Ureter (tissue), 1 donor: Measurements from ENCODE around the gene NUTM2F. TPM values are rescaled to one million over a fixed set of nuclear protein-coding genes. Genes with fewer than 3 reads are reported as not detected.
"Not testable (repeated sequence)": the region's sequence is repeated elsewhere in the genome, so short reads cannot be mapped to it uniquely, and the experiment has no call there.

Experiments
- DNase-seq: peaks from one replicate; pipeline ENCODE4 v3.0.0-alpha.2; 2020; ENCODE audit warnings: low spot score
- total RNA-seq: library from RNA; stranded (reverse); gene quantifications from one replicate; pipeline ENCODE4 v1.2.4, GENCODE V29; 2023
- donor health status: DM: yes; HTN: yes; CAD: no.

Gene NUTM2F, protein sequence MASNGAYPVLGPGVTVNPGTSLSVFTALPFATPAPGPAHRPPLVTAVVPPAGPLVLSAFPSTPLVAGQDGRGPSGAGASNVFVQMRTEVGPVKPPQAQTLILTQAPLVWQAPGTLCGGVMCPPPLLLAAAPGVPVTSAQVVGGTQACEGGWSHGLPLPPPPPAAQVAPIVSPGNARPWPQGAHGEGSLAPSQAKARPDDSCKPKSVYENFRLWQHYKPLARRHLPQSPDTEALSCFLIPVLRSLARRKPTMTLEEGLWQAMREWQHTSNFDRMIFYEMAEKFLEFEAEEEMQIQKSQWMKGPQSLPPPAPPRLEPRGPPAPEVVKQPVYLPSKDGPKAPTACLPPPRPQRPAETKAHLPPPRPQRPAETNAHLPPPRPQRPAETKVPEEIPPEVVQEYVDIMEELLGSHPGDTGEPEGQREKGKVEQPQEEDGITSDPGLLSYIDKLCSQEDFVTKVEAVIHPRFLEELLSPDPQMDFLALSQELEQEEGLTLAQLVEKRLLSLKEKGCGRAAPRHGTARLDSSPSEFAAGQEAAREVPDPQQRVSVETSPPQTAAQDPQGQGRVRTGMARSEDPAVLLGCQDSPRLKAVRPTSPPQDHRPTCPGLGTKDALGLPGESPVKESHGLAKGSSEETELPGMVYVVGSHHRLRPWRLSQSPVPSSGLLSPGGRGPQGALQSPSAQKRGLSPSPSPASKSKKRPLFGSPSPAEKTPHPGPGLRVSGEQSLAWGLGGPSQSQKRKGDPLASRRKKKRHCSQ
- not detected for total RNA-seq

DNA sequence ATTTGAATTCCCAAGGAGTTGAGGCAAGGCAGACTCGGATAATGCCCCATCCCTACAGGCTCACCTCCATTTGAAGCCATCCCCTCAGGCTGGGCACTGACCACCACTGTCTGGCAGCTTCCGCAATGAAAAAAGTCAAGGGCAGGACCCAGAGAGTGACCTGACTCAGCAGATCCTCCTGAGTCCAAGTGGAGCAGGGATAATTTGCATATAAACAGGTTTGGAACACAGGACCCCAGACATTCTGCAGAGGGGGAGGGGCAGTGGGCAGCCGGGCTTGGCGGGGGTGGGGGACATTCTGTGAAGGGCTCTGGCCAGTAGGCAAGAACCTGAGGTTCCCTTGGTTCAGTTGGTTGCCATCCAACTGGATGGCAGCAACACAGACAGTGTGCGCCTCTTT lies at the start of gene NUTM2F:
Gene NUTM2F (minus strand): TSS at position 101 of the 400 bp plus-strand sequence. CDS start 21 bp downstream, at position 80.
- DNase-seq = not testable (repeated sequence)

GRCh38 chr9:94375197-94375596 lies 46.8 kb upstream of the NUTM2F start:
- not testable (repeated sequence) for DNase-seq

- peak; percentile 89 for DNase-seq
These were observed 46.0 kb upstream of the NUTM2F start for GRCh38 chr9:94374176-94375056.

GRCh38 chr9:94373779-94374175 lies 45.3 kb upstream of the NUTM2F start:
- DNase-seq = not testable (repeated sequence)

GRCh38 chr9:94370266-94370665 lies 41.8 kb upstream of the NUTM2F start:
- DNase-seq = not testable (repeated sequence)

- not testable (repeated sequence) for DNase-seq
These were observed 35.7 kb upstream of the NUTM2F start for GRCh38 chr9:94364093-94364614.

GRCh38 chr9:94357158-94357557 lies 28.7 kb upstream of the NUTM2F start:
- not testable (repeated sequence) for DNase-seq

GRCh38 chr9:94351901-94352723 lies 23.7 kb upstream of the NUTM2F start:
- not testable (repeated sequence) for DNase-seq

GRCh38 chr9:94348754-94349153 lies 20.3 kb upstream of the NUTM2F start:
- not testable (repeated sequence) for DNase-seq

GRCh38 chr9:94347451-94347850 lies 19.0 kb upstream of the NUTM2F start:
- not testable (repeated sequence) for DNase-seq

DNA sequence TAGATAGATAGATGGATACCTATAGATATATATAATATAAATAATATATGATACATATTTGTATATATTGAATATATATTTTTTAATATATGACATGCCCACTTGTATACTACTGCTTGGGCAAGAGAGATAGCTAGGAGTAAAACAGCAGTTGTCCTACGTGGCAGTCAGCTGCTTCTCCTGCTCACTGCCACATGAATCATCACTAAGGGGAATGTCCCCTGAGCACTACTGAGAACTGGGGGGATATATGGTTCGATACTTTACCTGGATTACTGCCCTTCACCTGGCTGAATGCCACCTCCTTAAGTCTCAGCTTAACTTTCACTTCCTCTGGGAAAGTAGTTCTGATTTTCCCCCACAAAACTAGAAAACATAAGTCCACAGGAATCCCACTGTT lies 13.3 kb upstream of the NUTM2F start:
- not testable (repeated sequence) for DNase-seq

- DNase-seq = not testable (repeated sequence)
These were observed 12.3 kb upstream of the NUTM2F start for GRCh38 chr9:94340750-94341149.

GRCh38 chr9:94339657-94340056 lies 11.2 kb upstream of the NUTM2F start:
- not testable (repeated sequence) for DNase-seq

DNA sequence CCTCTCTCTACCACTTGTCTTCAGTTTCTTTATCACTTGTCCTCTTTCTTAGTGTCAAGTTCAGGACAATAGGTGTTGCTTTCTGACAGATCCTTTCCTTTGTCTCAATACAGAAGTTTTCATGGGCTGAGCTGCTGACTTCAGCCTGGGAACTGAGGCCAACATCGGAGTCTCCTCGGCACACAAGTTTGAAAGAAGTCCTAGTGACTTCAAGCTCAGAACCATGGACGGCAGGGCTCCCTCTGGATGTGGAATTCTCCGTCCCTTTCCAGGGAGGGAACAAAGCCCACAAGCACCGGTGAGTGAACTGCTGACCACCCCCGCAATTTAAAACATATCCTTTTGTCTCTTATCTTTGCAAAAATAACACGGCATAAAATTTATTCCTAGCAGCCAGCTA lies 10.3 kb upstream of the NUTM2F start:
- not testable (repeated sequence) for DNase-seq

DNA sequence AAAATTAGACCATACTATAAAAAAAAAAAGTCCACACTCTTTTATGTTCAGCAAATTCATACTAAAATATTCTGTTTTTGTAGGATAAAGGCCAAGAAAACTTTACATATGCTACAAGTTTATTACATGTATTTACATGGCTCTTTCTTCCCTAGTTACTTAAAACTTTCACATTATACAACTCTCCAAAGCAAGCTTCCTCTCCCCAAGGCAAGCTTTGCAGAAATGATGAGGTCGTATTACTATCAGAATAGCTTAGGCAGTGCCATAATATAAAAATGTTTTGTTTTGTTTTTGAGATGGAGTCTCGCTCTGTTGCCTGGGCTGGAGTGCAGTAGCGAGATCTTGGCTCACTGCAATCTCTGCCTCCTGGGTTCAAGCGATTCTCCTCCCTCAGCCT lies 8.0 kb upstream of the NUTM2F start:
- not testable (repeated sequence) for DNase-seq

- not testable (repeated sequence) for DNase-seq
These were observed 2.9 kb downstream of the NUTM2F start for GRCh38 chr9:94325583-94325982.

DNA sequence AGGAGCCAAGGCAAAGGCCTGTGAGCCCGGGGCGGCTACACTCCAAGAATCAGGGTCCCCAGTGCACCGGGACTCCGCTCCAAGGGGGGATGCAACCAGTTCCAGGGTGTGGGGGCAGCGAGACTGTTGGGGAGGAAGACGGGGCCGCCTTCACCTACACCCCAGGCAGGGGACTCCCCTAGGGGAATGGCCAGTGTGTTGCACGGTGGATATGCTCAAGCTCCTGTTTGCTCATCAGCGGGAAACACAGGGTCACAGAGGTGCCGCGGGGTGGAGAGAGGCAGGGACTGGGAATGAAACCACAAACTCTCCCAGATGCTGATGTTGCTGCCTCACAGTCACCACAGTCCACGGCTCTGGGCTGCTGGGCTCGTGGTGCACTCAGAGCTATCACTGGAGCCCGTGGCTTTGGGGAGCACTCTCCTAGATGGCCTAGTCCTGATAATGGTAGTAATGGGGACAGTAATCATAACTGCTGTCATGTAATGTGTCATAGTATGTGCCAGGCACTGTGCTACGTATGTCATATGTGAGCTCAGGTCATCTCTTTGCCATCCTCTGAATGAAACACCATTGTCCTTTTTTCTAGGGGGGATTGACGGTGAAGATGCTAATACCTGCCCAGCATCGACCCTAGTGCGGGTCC lies 5.2 kb downstream of the NUTM2F start:
- DNase-seq = not testable (repeated sequence)

GRCh38 chr9:94322342-94322940 lies 6.0 kb downstream of the NUTM2F start:
- DNase-seq = not testable (repeated sequence)

DNA sequence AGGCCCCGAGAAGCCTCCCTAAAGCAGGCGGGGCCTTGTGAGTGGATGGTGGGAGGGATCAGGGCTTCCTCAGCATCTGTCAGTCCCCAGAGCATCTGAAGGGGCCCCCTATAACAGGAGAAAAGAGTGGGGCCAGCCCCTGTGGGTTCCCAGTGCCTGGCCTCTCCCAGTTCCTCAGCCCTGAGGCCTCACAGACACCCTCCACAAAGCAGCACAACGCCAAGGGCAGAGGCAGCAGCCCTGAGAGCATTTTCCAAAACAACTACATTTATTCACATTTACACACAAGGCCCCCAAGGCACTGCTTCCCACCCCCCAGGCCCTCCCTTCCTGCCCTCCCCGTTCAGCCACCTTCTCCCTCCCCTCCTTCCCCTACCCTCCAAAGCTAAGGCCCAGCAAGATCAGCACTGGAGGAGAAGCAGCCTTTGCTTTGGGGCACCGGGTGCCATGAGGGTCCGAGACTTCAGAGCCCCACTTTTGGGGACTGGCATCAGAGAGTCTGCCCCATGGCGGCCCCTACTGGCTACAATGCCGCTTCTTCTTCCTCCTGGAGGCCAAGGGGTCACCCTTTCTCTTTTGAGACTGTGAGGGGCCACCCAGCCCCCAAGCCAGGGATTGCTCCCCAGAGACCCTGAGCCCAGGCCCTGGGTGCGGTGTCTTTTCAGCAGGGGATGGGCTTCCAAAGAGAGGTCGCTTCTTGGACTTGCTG lies 10.3 kb downstream of the NUTM2F start:
- DNase-seq = not testable (repeated sequence)
